Esophagus (tissue), 2 donors: Measurements from ENCODE around the gene LILRB2. TPM values are rescaled to one million over a fixed set of nuclear protein-coding genes. Genes with fewer than 3 reads are reported as not detected.
"Not testable (repeated sequence)": the region's sequence is repeated elsewhere in the genome, so short reads cannot be mapped to it uniquely, and the experiment has no call there.

Experiments used
- H3K27ac ChIP-seq, 2 donors: one replicate each; pipeline ENCODE4 v1.5.1; 2013; ENCODE audit warnings: low read depth in 2 of 2, mild to moderate bottlenecking in 2 of 2, inconsistent platforms in 1 of 2, low read length in 1 of 2, moderate library complexity in 1 of 2
- H3K27me3 ChIP-seq, 2 donors: one replicate each; pipeline ENCODE4 v1.6.1; 2013; ENCODE audit warnings: low read length in 2 of 2, control low read depth in 1 of 2, mild to moderate bottlenecking in 1 of 2; ENCODE audit not compliant: insufficient read depth in 2 of 2, control insufficient read depth in 1 of 2
- H3K36me3 ChIP-seq, 2 donors: one replicate each; pipeline ENCODE4 v1.6.1; 2013; ENCODE audit warnings: low read length in 1 of 2; ENCODE audit not compliant: control insufficient read depth in 2 of 2, insufficient read depth in 2 of 2
- H3K4me1 ChIP-seq, 2 donors: one replicate each; pipeline ENCODE4 v1.6.1; 2013; ENCODE audit warnings: low read length in 1 of 2; ENCODE audit not compliant: control insufficient read depth in 2 of 2, insufficient read depth in 2 of 2
- H3K4me3 ChIP-seq, 2 donors: one replicate each; pipeline ENCODE4 v1.5.1; 2013; ENCODE audit warnings: low read length in 2 of 2, mild to moderate bottlenecking in 2 of 2, low read depth in 1 of 2, moderate library complexity in 1 of 2
- H3K9me3 ChIP-seq, 2 donors: one replicate each; pipeline ENCODE4 v1.6.1; 2013; ENCODE audit warnings: mild to moderate bottlenecking in 2 of 2, low read depth in 1 of 2, low read length in 1 of 2, moderate library complexity in 1 of 2; ENCODE audit not compliant: control insufficient read depth in 2 of 2, insufficient read depth in 1 of 2
- WGBS, 2 donors: extraction: QIAGEN DNeasy Blood & Tissue Kit; methylation state at CpG; one replicate each; pipeline ENCODE4 v1.1.7; 2013; 5-methylcytosine and 5-hydroxymethylcytosine counted together
- polyA plus RNA-seq, 2 donors: library from polyadenylated mRNA; stranded (reverse); fragments of 200-250 nt; gene quantifications; one replicate each; pipeline ENCODE4 v1.2.3, GENCODE V29; 2013
- donor health status: healthy with polysubstance abuse.
- donor health status: Bipolar disorder and iron deficiency.

The LILRB2 gene
- polyA plus RNA-seq: under 1 TPM; 0.39 to 0.67 TPM

- WGBS, 2 donors: 62 to 71% methylated on average over 12 of the region's 12 CpGs
- H3K36me3 ChIP-seq: no peaks in the 10 kb centered on the region
- H3K9me3 ChIP-seq: no peaks in the 10 kb centered on the region
- H3K4me1 ChIP-seq: no peaks in the 10 kb centered on the region
- H3K4me3 ChIP-seq: no peak within 1 kb of the TSS
- H3K27ac ChIP-seq: no peak within 1 kb of the TSS
- H3K27me3 ChIP-seq: no peaks in the 10 kb centered on the region
Measured at GRCh38 chr19:54281007-54281728, at the start of gene LILRB2. Gene LILRB2, minus strand, starts transcription at chr19:54281110. Its CDS starts 614 bp downstream, at chr19:54280496.

GRCh38 chr19:54329476-54330165, 48.7 kb upstream of the LILRB2 start:
- no peaks in the 10 kb centered on the region for H3K27me3 ChIP-seq
- H3K9me3 ChIP-seq: no peaks in the 10 kb centered on the region
- no peaks in the 10 kb centered on the region for H3K4me1 ChIP-seq
- no peaks in the 10 kb centered on the region for H3K36me3 ChIP-seq
- H3K27ac ChIP-seq: no peak overlapping the region
- WGBS, 2 donors: 75 to 83% methylated on average over 14 of the region's 14 CpGs
- no peak overlapping the region for H3K4me3 ChIP-seq

GRCh38 chr19:54328781-54329180, 47.9 kb upstream of the LILRB2 start:
- H3K36me3 ChIP-seq, H3K27me3 ChIP-seq, H3K4me1 ChIP-seq, H3K9me3 ChIP-seq, H3K4me3 ChIP-seq, H3K27ac ChIP-seq: not testable (repeated sequence)
- 70 to 76% methylated on average over 5 of the region's 5 CpGs for WGBS, 2 donors

- Histone ChIP-seq H3K4me3 (no peak overlapping the region), H3K27me3 (no peaks in the 10 kb centered on the region), H3K9me3 (no peaks in the 10 kb centered on the region), H3K4me1 (no peaks in the 10 kb centered on the region), H3K27ac (no peak overlapping the region), H3K36me3 (no peaks in the 10 kb centered on the region)
- 65 to 68% methylated on average over 5 of the region's 5 CpGs for WGBS, 2 donors
Measured at GRCh38 chr19:54325631-54326030, 44.7 kb upstream of the LILRB2 start.

GRCh38 chr19:54325194-54325621, 44.3 kb upstream of the LILRB2 start:
- Histone ChIP-seq H3K27me3 (no peaks in the 10 kb centered on the region), H3K9me3 (no peaks in the 10 kb centered on the region), H3K27ac (no peak overlapping the region), H3K36me3 (no peaks in the 10 kb centered on the region), H3K4me3 (no peak overlapping the region), H3K4me1 (no peaks in the 10 kb centered on the region)
- WGBS, 2 donors: 4 to 7% methylated on average over 4 of the region's 4 CpGs

GRCh38 chr19:54324071-54324470, 43.2 kb upstream of the LILRB2 start:
- Histone ChIP-seq H3K9me3 (no peaks in the 10 kb centered on the region), H3K4me1 (no peaks in the 10 kb centered on the region), H3K27me3 (no peaks in the 10 kb centered on the region), H3K4me3 (no peak overlapping the region), H3K27ac (no peak overlapping the region), H3K36me3 (no peaks in the 10 kb centered on the region)
- 23 to 35% methylated on average over 3 of the region's 3 CpGs for WGBS, 2 donors

GRCh38 chr19:54322934-54323333, 42.0 kb upstream of the LILRB2 start:
- not testable (repeated sequence) for H3K4me3 ChIP-seq, H3K27ac ChIP-seq, H3K36me3 ChIP-seq, H3K9me3 ChIP-seq, H3K27me3 ChIP-seq, H3K4me1 ChIP-seq
- 41% methylated on average over 9 of the region's 13 CpGs; no CpG with 5 or more reads in 1 of the 2 donors for WGBS, 2 donors

GRCh38 chr19:54322295-54322694, 41.4 kb upstream of the LILRB2 start:
- H3K9me3 ChIP-seq, H3K36me3 ChIP-seq, H3K4me1 ChIP-seq, H3K27me3 ChIP-seq, H3K4me3 ChIP-seq, H3K27ac ChIP-seq: not testable (repeated sequence)
- 84 to 86% methylated on average over 10 to 12 of the region's 13 CpGs for WGBS, 2 donors

GRCh38 chr19:54319892-54320670, 39.2 kb upstream of the LILRB2 start:
- WGBS, 2 donors: 81 to 82% methylated on average over 14 of the region's 14 CpGs
- no peaks in the 10 kb centered on the region for H3K9me3 ChIP-seq
- no peak overlapping the region for H3K27ac ChIP-seq
- H3K4me1 ChIP-seq: no peaks in the 10 kb centered on the region
- H3K27me3 ChIP-seq: no peaks in the 10 kb centered on the region
- H3K36me3 ChIP-seq: no peaks in the 10 kb centered on the region
- no peak overlapping the region for H3K4me3 ChIP-seq
